OCI-LY3 (cell line): ENCODE measurements around the gene PCLO.

Experiments
- EZH2phosphoT487 ChIP-seq: fragments of 200-600 bp; shearing (Covaris generic); IDR thresholded peaks from 2 replicates; pipeline ENCODE4 v1.6.1; 2018; ENCODE audit warnings: antibody characterized with exemption, mixed run types, low read depth
- TF ChIP-seq, protein P1 (sequence below): fragments of 200-600, 300-600 bp; sonication (generic); IDR thresholded peaks from 2 replicates; pipeline ENCODE4 v1.5.1; 2014; ENCODE audit warnings: antibody characterized with exemption, low read length, low read depth

DNA sequence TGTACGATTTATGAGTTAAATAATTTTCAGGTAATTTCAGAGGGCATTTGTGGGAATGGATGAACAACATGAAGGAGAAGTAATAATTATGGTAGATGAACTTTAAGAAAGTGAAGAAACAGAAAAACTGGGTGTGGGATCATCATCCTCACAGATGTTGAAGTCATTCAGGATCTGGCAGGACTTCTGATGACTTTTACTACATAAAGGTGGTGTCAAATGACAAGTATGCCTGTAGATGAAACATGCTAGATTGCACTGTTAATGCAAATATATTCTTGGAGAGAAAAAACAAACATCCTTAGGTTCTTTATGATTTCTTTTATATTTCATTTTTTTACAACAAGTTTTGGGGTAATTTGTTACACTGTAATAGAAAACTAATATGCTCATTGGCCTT, 230.2 kb downstream of the PCLO start:
- TF ChIP-seq, protein P1, sequence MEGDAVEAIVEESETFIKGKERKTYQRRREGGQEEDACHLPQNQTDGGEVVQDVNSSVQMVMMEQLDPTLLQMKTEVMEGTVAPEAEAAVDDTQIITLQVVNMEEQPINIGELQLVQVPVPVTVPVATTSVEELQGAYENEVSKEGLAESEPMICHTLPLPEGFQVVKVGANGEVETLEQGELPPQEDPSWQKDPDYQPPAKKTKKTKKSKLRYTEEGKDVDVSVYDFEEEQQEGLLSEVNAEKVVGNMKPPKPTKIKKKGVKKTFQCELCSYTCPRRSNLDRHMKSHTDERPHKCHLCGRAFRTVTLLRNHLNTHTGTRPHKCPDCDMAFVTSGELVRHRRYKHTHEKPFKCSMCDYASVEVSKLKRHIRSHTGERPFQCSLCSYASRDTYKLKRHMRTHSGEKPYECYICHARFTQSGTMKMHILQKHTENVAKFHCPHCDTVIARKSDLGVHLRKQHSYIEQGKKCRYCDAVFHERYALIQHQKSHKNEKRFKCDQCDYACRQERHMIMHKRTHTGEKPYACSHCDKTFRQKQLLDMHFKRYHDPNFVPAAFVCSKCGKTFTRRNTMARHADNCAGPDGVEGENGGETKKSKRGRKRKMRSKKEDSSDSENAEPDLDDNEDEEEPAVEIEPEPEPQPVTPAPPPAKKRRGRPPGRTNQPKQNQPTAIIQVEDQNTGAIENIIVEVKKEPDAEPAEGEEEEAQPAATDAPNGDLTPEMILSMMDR, result no peak
- no peak for TF ChIP-seq EZH2phosphoT487
